ENCODE measurements around the gene FAAP20.

- no peak for TF ChIP-seq EP300 (IDR thresholded peaks at IDR 0.05)
- TF ChIP-seq POLR2A (IDR thresholded peaks at IDR 0.05) = no peak
- TF ChIP-seq CTCF (IDR thresholded peaks at IDR 0.05) = no peak
These were observed 44.9 kb upstream of the FAAP20 start for GRCh38 chr1:2239384-2239985.

All from sigmoid colon (tissue), 4 donors.